CD14-positive monocyte (primary cell): ENCODE measurements around the gene NEK6. TPM values are rescaled to one million over a fixed set of nuclear protein-coding genes. Genes with fewer than 3 reads are reported as not detected.

Experiments
- DNase-seq, 3 donors: peaks; one replicate each; pipeline ENCODE4 v3.0.0-alpha.2; 2011 to 2022
- H2AFZ ChIP-seq: 2 replicates; pipeline ENCODE4 v1.6.0; 2012; ENCODE audit warnings: mild to moderate bottlenecking, low read depth, low read length, inconsistent platforms; ENCODE audit not compliant: insufficient read depth, poor library complexity, severe bottlenecking
- H3K27ac ChIP-seq, 2 donors: 1 replicate in 1 of 2; 2 replicates in 1 of 2; pipeline ENCODE4 v1.5.1; 2012 to 2013; ENCODE audit warnings: low read length in 2 of 2, control low read depth in 1 of 2, inconsistent platforms in 1 of 2, low read depth in 1 of 2, mild to moderate bottlenecking in 1 of 2
- H3K27me3 ChIP-seq, 2 donors: one replicate each; pipeline versions ENCODE4 v1.6.0 to v1.6.1; 2011 to 2013; ENCODE audit warnings: low read length in 2 of 2; ENCODE audit not compliant: control insufficient read depth in 2 of 2, insufficient read depth in 2 of 2
- H3K36me3 ChIP-seq, 2 donors: replicated peaks in 1 of 2; 1 replicate in 1 of 2; 2 replicates in 1 of 2; pipeline versions ENCODE4 v1.5.1 to v1.6.1; 2012 to 2013; ENCODE audit warnings: low read length in 2 of 2, control low read depth in 1 of 2, inconsistent platforms in 1 of 2, mild to moderate bottlenecking in 1 of 2; ENCODE audit not compliant: insufficient read depth in 2 of 2, control insufficient read depth in 1 of 2
- H3K4me1 ChIP-seq, 2 donors: 1 replicate in 1 of 2; 2 replicates in 1 of 2; pipeline versions ENCODE4 v1.5.1 to v1.6.1; 2012 to 2013; ENCODE audit warnings: low read length in 2 of 2, control low read depth in 1 of 2, inconsistent platforms in 1 of 2, mild to moderate bottlenecking in 1 of 2, moderate library complexity in 1 of 2; ENCODE audit not compliant: insufficient read depth in 2 of 2, control insufficient read depth in 1 of 2
- H3K4me2 ChIP-seq: replicated peaks from 2 replicates; pipeline ENCODE3; 2012; ENCODE audit warnings: low read length, moderate library complexity, mild to moderate bottlenecking; ENCODE audit not compliant: poor library complexity, severe bottlenecking; ENCODE audit errors: extremely low read depth
- H3K4me3 ChIP-seq, 3 experiments: fragments of 200-600 bp in 1 of 3; sonication (generic) in 1 of 3; replicated peaks in 1 of 3; 1 replicate in 2 of 3; 2 replicates in 1 of 3; pipeline ENCODE4 v1.5.1; 2011 to 2013; ENCODE audit warnings: low read length in 3 of 3, mild to moderate bottlenecking in 3 of 3, control low read depth in 2 of 3, low read depth in 2 of 3, inconsistent platforms in 1 of 3, moderate library complexity in 1 of 3
- H3K79me2 ChIP-seq: 2 replicates; pipeline ENCODE4 v1.6.0; 2012; ENCODE audit warnings: mild to moderate bottlenecking, control low read depth, inconsistent platforms, low read length, moderate library complexity; ENCODE audit not compliant: insufficient read depth
- H3K9ac ChIP-seq: 2 replicates; pipeline ENCODE4 v1.6.0; 2017; ENCODE audit warnings: low read length, mild to moderate bottlenecking; ENCODE audit not compliant: insufficient read depth, poor library complexity, severe bottlenecking
- H3K9me3 ChIP-seq, 2 donors: replicated peaks in 1 of 2; 1 replicate in 1 of 2; 2 replicates in 1 of 2; pipeline versions ENCODE4 v1.5.1 to v1.6.1; 2012 to 2013; ENCODE audit warnings: low read length in 2 of 2, control low read depth in 1 of 2; ENCODE audit not compliant: control insufficient read depth in 1 of 2, insufficient read depth in 1 of 2
- H4K20me1 ChIP-seq: 2 replicates; pipeline ENCODE4 v1.6.0; 2012; ENCODE audit warnings: mild to moderate bottlenecking, low read length, control low read depth, moderate library complexity; ENCODE audit not compliant: insufficient read depth
- H3K27ac Mint-ChIP-seq, 7 donors: one replicate each; pipeline ENCODE4 v1.8.0; 2020; ENCODE audit warnings: mild to moderate bottlenecking in 7 of 7, mixed read lengths in 7 of 7, moderate library complexity in 6 of 7, inconsistent platforms in 2 of 7
- H3K27me3 Mint-ChIP-seq, 3 donors: one replicate each; pipeline ENCODE4 v1.8.0; 2021 to 2022; ENCODE audit warnings: low read depth in 3 of 3, mild to moderate bottlenecking in 3 of 3, mixed read lengths in 3 of 3, moderate library complexity in 3 of 3, inconsistent platforms in 1 of 3
- H3K36me3 Mint-ChIP-seq, 2 donors: one replicate each; pipeline ENCODE4 v1.8.0; 2020; ENCODE audit warnings: mixed read lengths in 2 of 2, inconsistent platforms in 1 of 2, mild to moderate bottlenecking in 1 of 2
- H3K4me1 Mint-ChIP-seq: one replicate; pipeline ENCODE4 v1.8.0; 2020; ENCODE audit warnings: mild to moderate bottlenecking, mixed read lengths
- H3K4me3 Mint-ChIP-seq, 2 donors: one replicate each; pipeline ENCODE4 v1.8.0; 2020; ENCODE audit warnings: mild to moderate bottlenecking in 2 of 2, mixed read lengths in 2 of 2, moderate library complexity in 1 of 2
- H3K9me3 Mint-ChIP-seq, 7 donors: one replicate each; pipeline ENCODE4 v1.8.0; 2020 to 2022; ENCODE audit warnings: mixed read lengths in 7 of 7, mild to moderate bottlenecking in 6 of 7, moderate library complexity in 6 of 7, inconsistent platforms in 2 of 7
- CTCF ChIP-seq: fragments of 200-600 bp; IDR thresholded peaks from one replicate; pipeline ENCODE4 v1.8.0; 2022; ENCODE audit warnings: antibody characterized with exemption, mild to moderate bottlenecking
- WGBS: methylation state at CpG from one replicate; pipeline ENCODE4 v1.1.5; 2013; ENCODE audit warnings: missing lambda C conversion rate; ENCODE audit not compliant: insufficient coverage; 5-methylcytosine and 5-hydroxymethylcytosine counted together
- intact Hi-C, 2 donors: fragments of 100-400 bp; cut with micrococcal nuclease; formaldehyde crosslinking; loops; one replicate each; pipeline versions ENCODE4 v1.15.0 to v1.15.1; 2023
- polyA plus RNA-seq, 3 donors: library from polyadenylated mRNA; depleted of rRNA in 1 of 3; unstranded in 2 of 3; stranded (reverse) in 1 of 3; fragments of 300-500 nt in 2 of 3; fragments of >200 nt in 1 of 3; fragmentation: Illumina TruSeq in 2 of 3; gene quantifications; 1 replicate in 2 of 3; 2 replicates in 1 of 3; pipeline ENCODE4 v1.2.3, GENCODE V29; 2012 to 2021

NEK6 gene
- polyA plus RNA-seq, 3 donors: 26.1 to 46.0 (median 35.8) TPM

GRCh38 chr9:124268248-124268647 is 10.5 kb downstream of the NEK6 start:
- H3K27me3 Mint-ChIP-seq: peaks cover 0 to 2% (median 0%) of the 10 kb centered on the region in 3 donors
- Histone ChIP-seq H3K27ac (peak overlapping the region in 1 of 2 donors; percentile 78), H3K4me3 (no peak overlapping the region), H4K20me1 (peaks cover 100% of the 10 kb centered on the region), H2AFZ (no peak overlapping the region), H3K9ac (no peak overlapping the region), H3K27me3 (no peaks in the 10 kb centered on the region), H3K4me2 (peak overlapping the region; percentile 39), H3K4me1 (peaks cover 78 to 92% of the 10 kb centered on the region in 2 donors), H3K79me2 (peaks cover 100% of the 10 kb centered on the region), H3K9me3 (no peaks in the 10 kb centered on the region), H3K36me3 (peaks cover 24 to 50% of the 10 kb centered on the region in 2 donors)
- H3K4me3 Mint-ChIP-seq: no peak overlapping the region
- TF ChIP-seq CTCF: no peak
- peak overlapping the region in 1 of 7 donors; percentile 84 for H3K27ac Mint-ChIP-seq
- WGBS: 100% methylated on average over 3 of the region's 3 CpGs
- peaks cover 91% of the 10 kb centered on the region for H3K4me1 Mint-ChIP-seq
- H3K36me3 Mint-ChIP-seq: peaks cover 49 to 76% of the 10 kb centered on the region in 2 donors
- no peak for DNase-seq
- intact Hi-C loops: no loop called here
- H3K9me3 Mint-ChIP-seq: no peaks in the 10 kb centered on the region

GRCh38 chr9:124268661-124269060 is 10.9 kb downstream of the NEK6 start:
- TF ChIP-seq CTCF: no peak
- H3K4me3 Mint-ChIP-seq: no peak overlapping the region
- H3K27ac Mint-ChIP-seq: no peak overlapping the region
- Histone ChIP-seq H3K9ac (no peak overlapping the region), H3K79me2 (peaks cover 100% of the 10 kb centered on the region), H3K27ac (peak overlapping the region in 1 of 2 donors; percentile 78), H4K20me1 (peaks cover 100% of the 10 kb centered on the region), H3K4me2 (no peak overlapping the region), H3K27me3 (no peaks in the 10 kb centered on the region), H3K4me1 (peaks cover 75 to 92% of the 10 kb centered on the region in 2 donors), H3K4me3 (no peak overlapping the region), H3K36me3 (peaks cover 20 to 46% of the 10 kb centered on the region in 2 donors), H3K9me3 (no peaks in the 10 kb centered on the region), H2AFZ (no peak overlapping the region)
- H3K4me1 Mint-ChIP-seq: peaks cover 91% of the 10 kb centered on the region
- intact Hi-C loops: no loop called here
- H3K27me3 Mint-ChIP-seq: peaks cover 0 to 2% (median 0%) of the 10 kb centered on the region in 3 donors
- DNase-seq: no peak
- 93% methylated on average over 8 of the region's 13 CpGs for WGBS
- H3K36me3 Mint-ChIP-seq: peaks cover 45 to 72% of the 10 kb centered on the region in 2 donors
- H3K9me3 Mint-ChIP-seq: no peaks in the 10 kb centered on the region
